Endothelial cell of umbilical vein (primary cell): ENCODE data around the gene MARCHF9.

Experiments used
- CTCF ChIP-seq, 2 donors: IDR thresholded peaks; 1 replicate in 1 of 2; 2 replicates in 1 of 2; pipeline ENCODE4 v1.5.1; 2011; ENCODE audit warnings: low read length in 2 of 2, mild to moderate bottlenecking in 2 of 2, moderate library complexity in 2 of 2, control low read depth in 1 of 2, inconsistent platforms in 1 of 2, low read depth in 1 of 2; ENCODE audit not compliant: insufficient read depth in 1 of 2; ENCODE audit errors: extremely low read depth in 1 of 2
- EZH2 ChIP-seq: IDR thresholded peaks from 2 replicates; pipeline ENCODE4 v1.6.1; 2012; ENCODE audit warnings: borderline replicate concordance, low read depth, mild to moderate bottlenecking, moderate library complexity, low read length, inconsistent platforms; ENCODE audit not compliant: severe bottlenecking
- MAX ChIP-seq: IDR thresholded peaks from 2 replicates; pipeline ENCODE4 v1.6.1; 2011; ENCODE audit not compliant: insufficient read depth, insufficient read length
- POLR2A ChIP-seq: IDR thresholded peaks from 2 replicates; pipeline ENCODE4 v1.6.1; 2012; ENCODE audit warnings: low read depth, mild to moderate bottlenecking, control low read depth, low read length

- TF ChIP-seq MAX (no peak), CTCF (IDR thresholded peaks at IDR 0.05; ENCODE audit: extremely low read depth in 1 of 2, insufficient read depth in 1 of 2, low read depth in 1 of 2, low read length in 2 of 2) (no peak), POLR2A (no peak), EZH2 (no peak)
Observed at GRCh38 chr12:57727758-57728395, 27.0 kb upstream of the MARCHF9 start.
